Fibroblast of the conjunctiva (primary cell): Measurements from ENCODE around the gene CKAP2L.
"Not testable (repeated sequence)": the region's sequence is repeated elsewhere in the genome, so short reads cannot be mapped to it uniquely, and the experiment has no call there.

Source experiments
- DNase-seq: peaks from one replicate; pipeline ENCODE4 v3.0.0-alpha.2; 2010; ENCODE audit warnings: low read depth

Gene CKAP2L

DNA sequence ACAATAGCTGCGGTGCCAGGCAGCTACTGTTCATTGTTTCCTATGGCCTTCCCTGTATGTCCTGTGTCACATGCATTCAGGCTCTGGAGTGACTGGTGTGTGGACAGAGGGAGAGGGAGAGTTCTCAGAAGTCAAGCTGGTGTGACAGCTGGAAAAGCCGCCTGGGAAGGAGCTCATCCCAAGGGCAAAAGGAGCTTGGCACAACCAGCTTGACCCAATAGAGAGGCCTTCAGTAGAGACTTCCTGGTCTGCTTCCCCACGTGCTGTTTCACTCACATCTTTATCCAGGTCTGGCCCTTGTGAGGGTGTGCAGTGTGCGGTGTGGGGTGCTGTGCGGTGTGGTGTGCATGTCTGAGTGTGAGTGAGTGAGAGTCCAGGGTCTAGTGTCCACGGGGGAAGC is 54.7 kb downstream of the CKAP2L start:
- DNase-seq, result no peak

DNA sequence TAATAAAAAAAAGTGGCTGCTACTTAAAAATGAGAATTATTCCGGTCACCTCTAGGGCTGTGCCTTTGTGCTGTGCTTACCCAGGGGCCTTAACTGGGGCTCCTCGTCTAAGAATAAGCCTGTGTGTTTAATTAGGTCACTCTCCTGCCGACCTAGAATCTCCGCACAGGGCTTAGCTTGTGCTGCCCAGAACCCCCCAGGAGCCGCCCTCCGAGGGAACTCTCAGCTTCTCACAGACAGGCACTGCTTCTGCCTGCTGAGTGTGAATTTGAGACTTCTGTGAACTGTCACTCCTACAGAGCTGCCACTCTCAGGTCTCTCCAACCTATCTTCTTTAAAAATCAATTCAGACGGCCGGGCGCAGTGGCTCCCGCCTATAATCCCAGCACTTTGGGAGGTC is 55.4 kb downstream of the CKAP2L start:
- no peak for DNase-seq

DNA sequence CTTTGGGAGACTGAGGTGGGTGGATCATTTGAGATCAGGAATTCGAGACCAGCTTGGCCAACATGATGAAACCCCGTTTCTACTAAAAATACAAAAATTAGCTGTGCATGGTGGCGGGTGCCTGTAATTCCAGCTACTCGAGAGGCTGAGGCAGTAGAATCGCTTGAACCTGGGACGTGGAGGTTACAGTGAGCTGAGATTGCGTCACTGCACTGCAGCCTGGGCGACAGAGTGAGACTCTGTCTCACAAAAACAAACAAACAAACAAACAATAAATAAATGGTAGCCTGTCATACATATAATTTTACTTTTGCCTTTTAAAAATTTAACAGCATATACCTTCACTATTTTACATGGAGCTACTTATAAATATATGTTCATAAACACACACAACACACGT is 57.5 kb downstream of the CKAP2L start:
- not testable (repeated sequence) for DNase-seq

DNA sequence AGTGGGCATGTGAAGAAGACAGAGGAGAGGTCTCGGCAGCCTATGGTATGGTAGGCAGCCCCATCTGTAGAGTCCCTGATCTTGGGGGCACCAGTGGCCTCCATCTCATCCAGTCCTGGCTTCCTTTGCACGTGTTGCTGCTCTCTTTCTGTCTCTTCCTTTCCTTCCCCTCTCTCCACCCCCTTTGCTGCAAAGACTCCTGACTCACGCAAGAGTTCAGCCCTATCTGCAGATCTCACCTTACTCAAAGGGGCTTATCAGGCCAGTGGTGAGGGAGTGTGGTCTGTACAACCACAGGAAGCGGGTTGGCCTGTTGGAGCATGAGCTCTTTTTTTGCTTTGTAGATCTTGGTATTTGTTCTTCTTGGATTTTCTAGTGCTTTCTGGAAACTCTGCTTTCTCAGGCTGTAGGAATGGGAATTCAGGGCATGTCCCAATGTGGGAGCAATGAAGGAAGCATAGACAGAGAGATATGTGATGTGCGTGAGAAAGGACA is 58.2 kb downstream of the CKAP2L start:
- DNase-seq, result no peak

DNA sequence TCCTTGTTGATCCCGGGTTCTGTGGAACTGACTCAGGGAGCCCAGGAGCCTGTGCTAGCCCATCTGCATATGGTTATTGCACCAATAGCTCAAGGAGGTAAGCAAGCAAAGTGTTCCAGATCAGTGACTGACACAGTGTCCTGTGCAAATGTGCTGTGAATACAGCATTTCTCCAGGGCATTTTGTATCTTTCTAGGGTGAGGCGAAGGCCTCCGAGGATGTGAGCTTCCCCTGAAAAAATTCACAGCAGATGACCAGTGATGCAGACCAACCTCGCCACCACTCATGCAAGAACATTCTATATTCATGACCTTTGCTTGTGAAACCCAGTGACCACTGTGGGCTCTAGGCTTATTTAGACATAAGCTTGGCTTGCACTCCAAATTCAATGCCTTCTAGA is 58.8 kb downstream of the CKAP2L start:
- DNase-seq, result no peak

DNA sequence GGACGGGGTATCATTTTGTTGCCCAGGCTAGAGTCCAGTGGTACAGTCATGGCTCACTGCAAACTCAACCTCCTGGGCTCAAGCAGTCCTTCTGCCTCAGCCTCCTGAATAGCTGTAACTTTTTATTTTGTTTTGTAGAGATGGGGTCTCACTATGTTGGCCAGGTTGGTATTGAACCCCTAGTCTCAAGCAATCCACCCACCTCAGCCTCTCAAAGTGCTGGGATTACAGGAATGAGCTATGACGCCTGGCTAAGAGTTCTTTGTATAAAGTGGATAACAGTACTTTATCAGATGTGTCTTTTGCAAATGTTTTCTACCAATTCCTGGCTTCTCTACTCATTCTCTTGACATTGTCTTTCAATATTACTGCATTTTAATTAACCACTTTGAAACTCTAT is 60.7 kb downstream of the CKAP2L start:
- DNase-seq, result no peak

DNA sequence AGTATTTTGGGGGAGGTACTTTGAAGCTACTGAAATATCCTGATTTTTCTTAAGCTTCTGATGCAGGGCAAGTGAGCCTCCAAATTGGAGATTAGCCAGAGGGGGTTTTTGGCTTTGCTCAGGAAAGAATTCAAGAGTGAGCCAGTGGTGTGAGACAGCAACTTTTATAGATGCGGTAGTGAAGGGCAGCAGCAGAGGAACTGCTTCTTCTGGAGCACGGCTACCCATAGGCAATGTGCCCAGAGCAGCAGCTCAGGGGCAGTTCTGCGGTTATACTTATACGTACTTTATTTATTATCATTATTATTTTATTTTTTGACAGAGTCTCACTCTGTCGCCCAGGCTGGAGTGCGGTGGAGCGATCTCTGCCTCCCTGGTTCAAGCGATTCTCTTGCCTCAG is 63.4 kb downstream of the CKAP2L start:
- DNase-seq, result no peak

DNA sequence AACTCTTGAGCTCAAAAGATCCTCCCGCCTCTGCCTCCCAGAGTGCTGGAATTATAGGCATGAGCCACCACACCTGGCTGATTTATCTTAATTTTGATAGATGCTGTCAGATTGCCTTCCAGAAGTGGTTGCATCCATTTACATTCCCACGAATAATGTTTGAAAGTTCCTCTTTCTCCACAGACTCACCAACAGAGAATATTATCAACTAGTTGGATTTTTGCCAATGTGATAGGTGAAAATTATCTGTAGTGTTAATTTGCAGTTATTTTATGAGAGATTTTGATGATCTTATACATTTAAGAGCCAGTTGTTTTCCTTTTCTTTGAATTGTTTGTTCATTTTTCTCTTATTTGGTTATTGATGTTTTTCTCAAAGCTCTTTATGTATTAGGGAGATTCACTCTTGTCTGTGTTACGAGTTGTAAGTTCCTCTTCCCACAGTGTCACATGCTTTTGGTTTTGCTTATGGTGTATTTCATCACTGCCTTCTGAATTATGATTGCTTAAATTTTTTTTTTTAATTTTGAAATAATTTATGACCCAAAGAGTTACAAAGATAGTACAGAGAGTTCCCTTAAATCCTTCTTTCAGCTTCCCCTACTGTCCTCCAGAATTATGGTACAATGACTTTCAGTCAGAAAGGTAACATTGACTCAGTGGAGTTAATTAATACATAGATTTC is 64.3 kb downstream of the CKAP2L start:
- DNase-seq, result no peak

DNA sequence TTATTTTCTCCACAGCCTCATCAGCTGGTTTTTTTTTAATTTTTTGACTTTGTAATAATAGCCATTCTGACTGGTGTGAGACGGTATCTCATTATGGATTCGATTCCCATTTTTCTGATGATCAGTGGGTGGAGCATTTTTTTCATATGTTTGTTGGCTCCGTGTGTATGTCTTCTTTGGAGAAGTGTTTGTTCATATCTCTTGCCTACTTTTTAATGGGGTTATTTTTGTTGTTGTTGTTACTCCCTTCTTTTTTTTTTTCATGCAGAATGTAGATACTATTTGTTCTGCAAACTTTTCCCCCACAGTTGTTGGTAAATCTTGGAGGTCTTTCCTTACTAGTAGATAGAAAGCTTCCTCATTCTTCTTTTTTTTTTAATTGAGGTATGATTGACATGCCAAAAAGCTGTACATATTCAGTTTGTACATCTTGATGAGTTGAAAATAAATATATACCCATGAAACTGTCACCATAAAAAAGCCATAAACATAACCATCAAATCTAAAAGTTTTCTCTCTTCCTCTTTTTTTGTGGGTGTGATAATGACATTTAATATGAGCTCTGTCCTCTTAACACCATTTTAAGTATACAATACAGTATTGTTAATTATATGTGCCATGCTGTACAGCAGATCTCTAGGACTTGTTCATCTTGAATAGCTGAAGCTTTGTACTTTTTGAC is 65.4 kb downstream of the CKAP2L start:
- no peak for DNase-seq

DNA sequence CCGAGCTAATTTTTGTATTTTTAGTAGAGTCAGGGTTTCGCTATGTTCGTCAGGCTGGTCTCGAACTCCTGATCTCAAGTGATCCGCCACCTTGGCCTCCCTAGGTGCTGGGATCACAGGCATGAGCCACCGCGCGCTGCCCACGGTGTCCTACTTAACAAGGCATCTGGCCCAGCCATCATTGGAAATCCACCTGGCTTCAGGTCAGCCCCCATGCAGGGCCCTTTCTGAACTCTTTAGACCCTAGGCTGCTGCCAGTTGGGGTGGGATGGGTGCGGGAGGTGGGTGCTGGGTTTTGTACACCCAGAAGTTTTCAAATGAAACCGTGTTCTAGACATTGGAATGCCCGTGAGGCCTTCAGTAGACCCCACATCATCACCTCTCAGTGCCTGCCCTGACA is 70.2 kb downstream of the CKAP2L start:
- DNase-seq, result no peak

DNA sequence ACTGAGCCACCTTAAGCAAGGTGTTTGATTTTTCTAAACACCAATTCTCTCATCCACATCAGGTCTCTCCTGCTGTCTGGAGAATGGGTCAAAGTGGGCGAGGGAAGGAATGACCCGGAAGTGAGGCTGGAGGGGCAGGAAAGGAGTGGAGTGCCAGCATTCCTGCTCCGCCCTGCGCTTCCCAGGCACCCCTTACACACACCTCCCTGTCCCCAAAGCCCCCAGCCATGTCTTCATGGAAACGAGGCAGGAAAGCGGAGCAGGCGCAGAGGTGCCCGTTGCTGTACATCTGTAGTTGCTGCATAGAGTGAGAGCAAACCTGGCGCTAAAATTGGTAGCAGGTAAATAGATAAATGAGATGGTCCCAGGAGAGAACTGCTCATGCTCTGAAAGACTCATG is 70.8 kb downstream of the CKAP2L start:
- no peak for DNase-seq

DNA sequence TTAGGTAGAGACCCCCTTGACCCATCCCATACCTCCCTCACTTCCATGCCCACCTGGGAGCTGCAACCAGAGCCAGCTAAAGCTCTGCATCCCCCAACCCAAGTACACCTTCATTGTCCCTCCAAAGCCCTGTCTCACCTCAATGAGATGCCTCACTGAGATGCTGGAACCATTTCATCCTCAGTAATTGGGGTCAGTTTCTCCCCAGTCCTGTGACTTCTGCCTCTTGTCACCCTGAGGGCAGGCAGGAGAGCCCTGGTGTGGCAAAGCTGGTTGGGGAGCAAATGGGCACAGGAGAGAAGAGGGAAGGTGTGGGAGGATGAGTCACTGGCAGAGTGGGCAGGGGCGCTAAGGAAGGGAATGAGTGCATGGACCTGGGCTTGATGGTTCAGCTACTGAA is 71.5 kb downstream of the CKAP2L start:
- DNase-seq, result no peak

DNA sequence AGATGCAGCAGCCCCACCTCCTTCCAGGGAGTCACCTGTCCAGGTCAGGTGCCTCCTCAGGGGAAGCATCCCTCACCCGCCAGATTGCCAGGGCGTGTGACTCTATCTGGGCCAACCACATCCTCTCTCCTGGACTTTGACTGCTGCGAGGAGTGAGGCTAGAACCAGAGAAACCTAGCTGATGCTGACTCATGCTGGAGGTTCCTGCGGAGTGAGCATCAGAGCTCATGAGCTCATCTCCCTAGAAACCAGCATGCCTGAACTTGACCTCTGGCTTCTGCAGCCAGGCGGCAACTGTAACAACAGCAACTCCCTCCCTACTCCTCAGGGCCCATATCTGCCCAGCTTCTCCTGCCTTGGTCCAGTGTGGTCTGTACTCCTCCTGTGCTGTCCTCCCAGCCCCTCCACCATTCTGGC is 71.9 kb downstream of the CKAP2L start:
- peak; percentile 91 for DNase-seq

DNA sequence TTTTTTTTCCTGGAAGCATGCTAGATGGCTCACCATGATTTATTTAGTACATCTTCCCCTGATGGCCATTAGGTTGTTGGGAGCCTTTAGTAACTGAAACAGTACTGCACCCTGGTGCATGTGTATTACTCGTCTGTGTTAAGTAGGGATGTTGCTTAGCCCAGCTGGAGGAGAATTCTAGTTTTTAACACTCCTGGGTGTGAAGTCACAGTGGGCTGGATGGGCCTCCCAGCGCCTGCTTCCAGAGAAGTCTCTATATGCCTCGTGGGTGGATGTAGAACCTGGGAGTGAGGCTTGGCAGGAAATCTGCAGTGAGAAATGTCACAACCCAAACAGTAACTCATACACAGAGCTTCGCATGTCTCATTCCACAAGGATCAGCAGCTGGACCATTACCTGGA is 72.5 kb downstream of the CKAP2L start:
- no peak for DNase-seq

DNA sequence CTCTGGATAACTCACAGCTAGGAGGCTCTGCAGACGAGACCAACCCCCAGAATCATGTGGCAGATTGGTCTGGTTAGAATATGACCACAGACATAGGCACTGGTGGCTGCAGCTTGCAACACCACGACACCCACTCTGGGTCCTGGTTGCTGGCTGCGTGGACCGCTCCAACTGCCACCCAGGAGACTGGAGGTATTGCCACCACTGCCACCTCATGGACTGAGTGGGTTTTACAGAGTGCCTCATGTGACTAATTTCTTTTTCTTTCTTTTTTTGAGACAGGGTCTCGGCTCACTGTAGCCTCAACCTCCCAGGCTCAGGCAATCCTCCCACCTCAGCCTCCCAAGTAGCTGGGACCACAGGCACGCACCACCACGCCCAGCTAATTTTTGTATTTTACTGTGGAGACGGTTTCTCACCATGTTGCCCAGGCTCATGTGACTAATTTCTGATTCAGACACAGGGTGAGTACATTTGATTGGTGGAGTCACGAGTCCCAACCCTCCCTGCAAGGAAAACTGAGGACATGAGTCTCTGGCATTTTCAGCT is 73.5 kb downstream of the CKAP2L start:
- peak; percentile 24 for DNase-seq

DNA sequence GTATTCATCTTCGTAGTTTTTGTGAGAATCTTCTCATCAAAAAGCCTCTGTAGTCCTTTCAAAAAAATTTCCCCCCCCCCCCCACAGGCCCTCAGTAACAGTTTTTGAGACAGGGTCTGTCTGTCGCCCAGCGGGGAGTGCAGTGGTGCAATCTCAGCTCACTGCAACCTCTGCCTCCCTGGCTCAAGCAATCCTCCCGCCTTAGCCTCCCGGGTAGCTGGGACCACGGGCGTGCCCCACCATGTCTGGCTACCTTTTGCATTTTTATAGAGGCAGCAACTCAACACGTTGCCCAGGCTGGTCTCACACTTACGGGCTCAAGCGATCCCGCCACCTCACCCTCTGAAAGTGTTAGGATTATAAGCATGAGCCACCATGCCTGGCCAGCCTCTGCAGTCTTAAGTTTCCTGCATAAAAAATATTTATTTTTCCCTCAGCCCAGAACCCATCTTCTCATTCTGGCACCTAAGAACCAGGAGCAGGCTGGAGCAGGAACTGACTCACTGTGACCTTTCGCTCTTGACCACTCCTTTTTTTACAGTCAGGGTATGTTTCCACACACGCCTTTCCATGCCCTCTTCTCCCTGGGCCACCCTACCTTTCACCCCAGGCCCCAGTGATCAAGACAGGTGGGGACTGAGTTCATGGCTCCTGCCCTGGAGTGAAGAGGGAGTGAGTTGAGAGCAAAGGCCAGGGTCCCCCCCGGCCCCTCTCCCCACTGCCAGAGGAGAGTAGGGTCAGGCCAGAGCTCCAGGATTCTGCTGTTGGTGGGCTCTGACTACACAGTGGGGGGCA is 76.1 kb downstream of the CKAP2L start:
- DNase-seq, result no peak

DNA sequence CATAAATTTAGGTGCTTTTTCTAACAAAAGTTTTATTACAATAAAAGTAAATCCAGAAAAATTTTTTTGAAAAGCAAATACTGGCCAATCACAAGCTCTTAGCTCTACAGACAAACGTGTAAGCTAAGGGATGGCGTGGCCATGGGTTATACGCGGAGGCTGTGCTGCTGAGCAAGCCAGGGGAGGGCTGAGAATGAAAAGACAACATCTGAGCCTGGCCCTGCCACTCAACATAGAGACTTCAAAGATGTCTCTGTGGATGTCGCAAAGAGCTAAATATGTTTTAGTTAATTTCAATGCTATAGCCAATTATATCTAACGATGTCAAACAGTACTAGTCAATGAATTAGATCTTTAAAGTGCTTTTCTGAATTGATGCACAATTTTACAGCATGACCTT is 76.9 kb downstream of the CKAP2L start:
- no peak for DNase-seq
